Measurements from ENCODE around the gene FARSB. TPM values are rescaled to one million over a fixed set of nuclear protein-coding genes. Genes with fewer than 3 reads are reported as not detected.

FARSB gene
- total and polyA plus RNA-seq, 4 donors = 9.5 to 17.0 (median 15.5) TPM

DNA sequence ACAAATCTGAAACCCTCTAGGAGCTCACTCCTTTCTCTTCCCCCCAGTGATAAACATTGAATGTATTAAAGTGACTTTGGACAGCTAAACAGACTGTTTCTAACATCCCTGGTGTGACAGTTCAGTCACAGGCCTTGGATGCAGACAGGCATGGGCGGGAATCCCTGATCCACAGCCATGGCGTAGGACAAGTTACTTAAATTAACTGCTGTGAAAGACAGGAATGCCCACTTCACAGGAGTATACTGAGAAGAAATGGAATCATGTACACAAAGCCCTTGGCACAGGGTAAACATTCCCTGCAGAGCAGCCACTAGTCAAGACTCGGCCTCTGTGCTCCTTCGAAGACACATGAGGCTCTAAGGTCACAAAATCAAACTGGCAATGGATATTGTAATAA, 34.0 kb downstream of the FARSB start:
- Histone ChIP-seq H3K9me3 (ENCODE audit: control insufficient read depth in 4 of 4, insufficient read depth in 3 of 4, low read length in 3 of 4) (no peaks in the 10 kb centered on the region), H3K4me3 (no peak overlapping the region), H3K27ac (ENCODE audit: low read depth in 1 of 2, low read length in 1 of 2) (peak overlapping the region in 1 of 2 donors; percentile 24), H3K9ac (ENCODE audit: insufficient read depth in 1 of 2, low read length in 2 of 2) (no peak overlapping the region), H3K4me1 (ENCODE audit: control insufficient read depth in 5 of 5, insufficient read depth in 5 of 5, low read length in 5 of 5) (no peaks in the 10 kb centered on the region), H3K27me3 (ENCODE audit: control insufficient read depth in 3 of 3, insufficient read depth in 3 of 3, low read length in 2 of 3) (no peaks in the 10 kb centered on the region), H3K36me3 (ENCODE audit: control insufficient read depth in 4 of 4, insufficient read depth in 4 of 4, low read length in 4 of 4) (peaks cover 12 to 40% (median 17%) of the 10 kb centered on the region in 4 donors)
- no peak for DNase-seq
- WGBS, 2 donors = 87 to 92% methylated on average over 4 of the region's 4 CpGs
- ATAC-seq (ENCODE audit: insufficient read depth, low FRiP score) = no peak
- TF ChIP-seq, protein P1, sequence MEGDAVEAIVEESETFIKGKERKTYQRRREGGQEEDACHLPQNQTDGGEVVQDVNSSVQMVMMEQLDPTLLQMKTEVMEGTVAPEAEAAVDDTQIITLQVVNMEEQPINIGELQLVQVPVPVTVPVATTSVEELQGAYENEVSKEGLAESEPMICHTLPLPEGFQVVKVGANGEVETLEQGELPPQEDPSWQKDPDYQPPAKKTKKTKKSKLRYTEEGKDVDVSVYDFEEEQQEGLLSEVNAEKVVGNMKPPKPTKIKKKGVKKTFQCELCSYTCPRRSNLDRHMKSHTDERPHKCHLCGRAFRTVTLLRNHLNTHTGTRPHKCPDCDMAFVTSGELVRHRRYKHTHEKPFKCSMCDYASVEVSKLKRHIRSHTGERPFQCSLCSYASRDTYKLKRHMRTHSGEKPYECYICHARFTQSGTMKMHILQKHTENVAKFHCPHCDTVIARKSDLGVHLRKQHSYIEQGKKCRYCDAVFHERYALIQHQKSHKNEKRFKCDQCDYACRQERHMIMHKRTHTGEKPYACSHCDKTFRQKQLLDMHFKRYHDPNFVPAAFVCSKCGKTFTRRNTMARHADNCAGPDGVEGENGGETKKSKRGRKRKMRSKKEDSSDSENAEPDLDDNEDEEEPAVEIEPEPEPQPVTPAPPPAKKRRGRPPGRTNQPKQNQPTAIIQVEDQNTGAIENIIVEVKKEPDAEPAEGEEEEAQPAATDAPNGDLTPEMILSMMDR (IDR thresholded peaks at IDR 0.05; ENCODE audit: control extremely low read depth, extremely low read depth) = no peak

DNA sequence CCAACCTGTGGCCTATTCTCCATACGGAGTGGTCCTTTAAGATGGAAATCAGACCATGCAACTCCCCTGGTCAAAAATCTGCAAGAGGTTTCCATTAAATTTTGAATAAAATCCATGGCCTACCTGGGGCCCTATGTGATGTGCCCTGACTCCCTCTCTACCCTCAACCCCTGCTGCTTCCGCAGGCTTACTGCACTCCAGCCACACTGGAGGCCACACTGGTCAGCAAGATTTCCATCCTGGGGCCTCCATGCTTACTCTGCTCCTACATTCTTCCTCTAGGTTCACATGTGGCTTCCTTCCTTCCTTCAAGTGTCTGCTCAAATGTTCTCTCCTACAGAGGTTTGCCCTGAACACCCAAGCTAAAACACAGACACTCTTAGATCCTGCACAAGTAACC, 40.6 kb downstream of the FARSB start:
- H3K9ac ChIP-seq (ENCODE audit: insufficient read depth in 1 of 2, low read length in 2 of 2) = no peak overlapping the region
- H3K27ac ChIP-seq (ENCODE audit: low read depth in 1 of 2, low read length in 1 of 2) = no peak overlapping the region
- no peak overlapping the region for H3K4me3 ChIP-seq
- ATAC-seq (ENCODE audit: insufficient read depth, low FRiP score) (no peak), DNase-seq (no peak)
- WGBS, 2 donors = 97 to 98% methylated on average over 2 of the region's 2 CpGs
- no peaks in the 10 kb centered on the region for H3K27me3 ChIP-seq (ENCODE audit: control insufficient read depth in 3 of 3, insufficient read depth in 3 of 3, low read length in 2 of 3)
- peaks cover 12 to 26% (median 16%) of the 10 kb centered on the region in 4 donors for H3K36me3 ChIP-seq (ENCODE audit: control insufficient read depth in 4 of 4, insufficient read depth in 4 of 4, low read length in 4 of 4)
- H3K4me1 ChIP-seq (ENCODE audit: control insufficient read depth in 5 of 5, insufficient read depth in 5 of 5, low read length in 5 of 5) = no peaks in the 10 kb centered on the region
- TF ChIP-seq, protein P1 (IDR thresholded peaks at IDR 0.05; ENCODE audit: control extremely low read depth, extremely low read depth) = no peak
- H3K9me3 ChIP-seq (ENCODE audit: control insufficient read depth in 4 of 4, insufficient read depth in 3 of 4, low read length in 3 of 4) = no peaks in the 10 kb centered on the region

DNA sequence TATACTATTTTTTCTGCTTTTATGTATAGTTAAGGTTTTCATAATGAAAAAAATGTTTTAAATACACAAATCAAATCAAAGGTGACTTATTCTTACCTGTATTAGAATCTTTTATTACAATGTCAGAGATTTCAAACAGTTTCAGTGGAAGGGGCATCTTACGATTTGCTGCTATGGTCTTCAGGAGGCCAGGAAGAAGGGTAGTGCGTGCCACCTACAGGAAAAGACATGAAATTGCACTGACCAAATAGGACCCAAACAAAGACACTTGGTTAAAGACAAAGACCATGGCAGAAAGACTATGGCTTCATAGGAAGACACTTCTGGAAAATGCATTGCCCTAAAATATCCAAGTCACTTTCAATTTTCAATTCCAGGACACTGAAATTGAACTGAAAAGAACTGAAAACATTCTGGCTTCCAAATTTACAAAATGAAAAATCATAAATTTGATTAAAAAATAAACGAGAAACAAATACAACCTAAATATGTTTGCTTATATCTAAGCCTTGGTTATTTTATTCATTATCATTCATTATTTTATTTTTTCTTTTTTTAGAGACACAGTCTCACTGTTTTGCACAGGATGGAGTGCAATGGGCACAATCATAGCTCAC, 42.1 kb downstream of the FARSB start:
- DNase-seq (peak; percentile 22 to 75 (median 71)), ATAC-seq (ENCODE audit: insufficient read depth, low FRiP score) (peak; percentile 53)
- 62% methylated on average over 3 of the region's 3 CpGs for WGBS, 2 donors
- Histone ChIP-seq H3K27ac (ENCODE audit: low read depth in 1 of 2, low read length in 1 of 2) (no peak overlapping the region), H3K9ac (ENCODE audit: insufficient read depth in 1 of 2, low read length in 2 of 2) (no peak overlapping the region), H3K4me3 (no peak overlapping the region), H3K36me3 (ENCODE audit: control insufficient read depth in 4 of 4, insufficient read depth in 4 of 4, low read length in 4 of 4) (peaks cover 13 to 23% (median 16%) of the 10 kb centered on the region in 4 donors), H3K27me3 (ENCODE audit: control insufficient read depth in 3 of 3, insufficient read depth in 3 of 3, low read length in 2 of 3) (no peaks in the 10 kb centered on the region), H3K9me3 (ENCODE audit: control insufficient read depth in 4 of 4, insufficient read depth in 3 of 4, low read length in 3 of 4) (no peaks in the 10 kb centered on the region), H3K4me1 (ENCODE audit: control insufficient read depth in 5 of 5, insufficient read depth in 5 of 5, low read length in 5 of 5) (no peaks in the 10 kb centered on the region)
- TF ChIP-seq, protein P1 (IDR thresholded peaks at IDR 0.05; ENCODE audit: control extremely low read depth, extremely low read depth) = peak; percentile 37

DNA sequence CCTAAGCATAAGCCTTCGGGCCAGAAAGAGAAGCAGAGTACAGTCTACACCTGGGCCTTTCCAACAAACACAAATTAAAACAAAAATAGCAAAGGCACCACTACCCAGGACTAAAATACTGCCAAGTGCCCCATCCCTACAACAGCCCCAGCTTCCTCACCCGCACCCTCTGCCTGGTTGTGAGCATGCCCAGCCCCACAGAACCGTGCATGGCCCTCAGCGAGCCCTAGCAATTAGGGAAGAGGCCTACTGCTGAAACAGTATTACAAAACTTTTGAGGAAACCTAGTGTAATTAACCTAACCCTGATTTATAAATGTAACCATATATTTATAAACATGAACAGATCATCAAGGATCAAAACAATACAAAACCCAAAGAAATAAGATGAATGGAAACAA, 44.2 kb downstream of the FARSB start:
- DNase-seq = no peak
- H3K9me3 ChIP-seq (ENCODE audit: control insufficient read depth in 4 of 4, insufficient read depth in 3 of 4, low read length in 3 of 4) = no peaks in the 10 kb centered on the region
- H3K27me3 ChIP-seq (ENCODE audit: control insufficient read depth in 3 of 3, insufficient read depth in 3 of 3, low read length in 2 of 3) = no peaks in the 10 kb centered on the region
- H3K27ac ChIP-seq (ENCODE audit: low read depth in 1 of 2, low read length in 1 of 2) = no peak overlapping the region
- no peaks in the 10 kb centered on the region for H3K4me1 ChIP-seq (ENCODE audit: control insufficient read depth in 5 of 5, insufficient read depth in 5 of 5, low read length in 5 of 5)
- H3K36me3 ChIP-seq (ENCODE audit: control insufficient read depth in 4 of 4, insufficient read depth in 4 of 4, low read length in 4 of 4) = peaks cover 13 to 23% (median 16%) of the 10 kb centered on the region in 4 donors
- no peak for ATAC-seq (ENCODE audit: insufficient read depth, low FRiP score)
- no peak overlapping the region for H3K4me3 ChIP-seq
- TF ChIP-seq, protein P1 (IDR thresholded peaks at IDR 0.05; ENCODE audit: control extremely low read depth, extremely low read depth) = no peak
- 45 to 81% methylated on average over 4 of the region's 4 CpGs for WGBS, 2 donors
- no peak overlapping the region for H3K9ac ChIP-seq (ENCODE audit: insufficient read depth in 1 of 2, low read length in 2 of 2)
